ENCODE results near the gene IL1RAPL2. TPM values are rescaled to one million over a fixed set of nuclear protein-coding genes. Genes with fewer than 3 reads are reported as not detected.

The IL1RAPL2 gene
- total and polyA plus RNA-seq, 11 donors, result 0.08 to 0.16 (median 0.10) TPM; not detected in 8

GRCh38 chrX:104795804-104796203, 229.8 kb downstream of the IL1RAPL2 start:
- Histone ChIP-seq H3K27ac (no peak overlapping the region), H3K36me3 (no peaks in the 10 kb centered on the region), H3K4me1 (no peaks in the 10 kb centered on the region), H3K9me3 (no peaks in the 10 kb centered on the region), H3K4me3 (no peak overlapping the region), H3K27me3 (peaks cover 0 to 23% (median 0%) of the 10 kb centered on the region in 9 donors)
- intact Hi-C loops (cut with DNase I), result no loop called here
- WGBS, 4 donors, result 20 to 50% (median 42%) methylated on average over 1 of the region's 1 CpG
- DNase-seq (no peak), ATAC-seq (no peak)
- TF ChIP-seq, protein P1, sequence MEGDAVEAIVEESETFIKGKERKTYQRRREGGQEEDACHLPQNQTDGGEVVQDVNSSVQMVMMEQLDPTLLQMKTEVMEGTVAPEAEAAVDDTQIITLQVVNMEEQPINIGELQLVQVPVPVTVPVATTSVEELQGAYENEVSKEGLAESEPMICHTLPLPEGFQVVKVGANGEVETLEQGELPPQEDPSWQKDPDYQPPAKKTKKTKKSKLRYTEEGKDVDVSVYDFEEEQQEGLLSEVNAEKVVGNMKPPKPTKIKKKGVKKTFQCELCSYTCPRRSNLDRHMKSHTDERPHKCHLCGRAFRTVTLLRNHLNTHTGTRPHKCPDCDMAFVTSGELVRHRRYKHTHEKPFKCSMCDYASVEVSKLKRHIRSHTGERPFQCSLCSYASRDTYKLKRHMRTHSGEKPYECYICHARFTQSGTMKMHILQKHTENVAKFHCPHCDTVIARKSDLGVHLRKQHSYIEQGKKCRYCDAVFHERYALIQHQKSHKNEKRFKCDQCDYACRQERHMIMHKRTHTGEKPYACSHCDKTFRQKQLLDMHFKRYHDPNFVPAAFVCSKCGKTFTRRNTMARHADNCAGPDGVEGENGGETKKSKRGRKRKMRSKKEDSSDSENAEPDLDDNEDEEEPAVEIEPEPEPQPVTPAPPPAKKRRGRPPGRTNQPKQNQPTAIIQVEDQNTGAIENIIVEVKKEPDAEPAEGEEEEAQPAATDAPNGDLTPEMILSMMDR (IDR thresholded peaks at IDR 0.05), result no peak
- TF ChIP-seq POLR2A (IDR thresholded peaks at IDR 0.05), result no peak

- DNase-seq (no peak), ATAC-seq (no peak)
- H3K4me1 ChIP-seq, result no peaks in the 10 kb centered on the region
- intact Hi-C loops (cut with DNase I), result no loop called here
- H3K4me3 ChIP-seq, result no peak overlapping the region
- no peak overlapping the region for H3K27ac ChIP-seq
- no peaks in the 10 kb centered on the region for H3K36me3 ChIP-seq
- peaks cover 0 to 8% (median 0%) of the 10 kb centered on the region in 9 donors for H3K27me3 ChIP-seq
- WGBS, 4 donors, result 73 to 86% (median 75%) methylated on average over 1 of the region's 1 CpG
- no peak for TF ChIP-seq POLR2A (IDR thresholded peaks at IDR 0.05)
- TF ChIP-seq, protein P1 (IDR thresholded peaks at IDR 0.05), result no peak
- no peaks in the 10 kb centered on the region for H3K9me3 ChIP-seq
These were observed 237.2 kb downstream of the IL1RAPL2 start for GRCh38 chrX:104803219-104803618.

DNA sequence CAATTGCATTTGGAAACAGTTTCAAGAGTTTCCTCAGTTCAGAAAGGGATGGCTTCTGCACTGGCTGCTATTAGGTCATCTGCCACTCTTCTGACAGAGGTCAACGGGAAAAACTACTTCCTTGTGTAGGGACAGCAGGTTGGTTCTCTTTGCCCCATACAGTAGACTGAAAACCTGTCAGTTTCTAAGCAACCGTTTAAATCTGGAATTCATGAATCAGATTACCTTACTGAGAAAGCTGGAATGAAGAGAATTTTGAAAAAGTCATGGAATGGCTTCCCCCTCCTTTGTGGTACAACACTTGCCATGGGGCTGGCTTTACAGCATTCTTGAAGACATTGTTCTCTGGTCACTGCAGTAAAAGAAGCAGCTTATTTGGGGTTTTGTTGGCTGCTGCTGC, 240.3 kb downstream of the IL1RAPL2 start:
- WGBS, 4 donors, result 59 to 69% (median 64%) methylated on average over 2 of the region's 2 CpGs
- Histone ChIP-seq H3K27ac (no peak overlapping the region), H3K4me1 (no peaks in the 10 kb centered on the region), H3K27me3 (peaks cover 0 to 5% (median 0%) of the 10 kb centered on the region in 9 donors), H3K9me3 (no peaks in the 10 kb centered on the region), H3K36me3 (no peaks in the 10 kb centered on the region), H3K4me3 (no peak overlapping the region)
- no peak for TF ChIP-seq POLR2A (IDR thresholded peaks at IDR 0.05)
- TF ChIP-seq, protein P1 (IDR thresholded peaks at IDR 0.05), result no peak
- ATAC-seq (no peak), DNase-seq (no peak)
- intact Hi-C loops (cut with DNase I), result no loop called here

- ATAC-seq (no peak), DNase-seq (no peak)
- peaks cover 0 to 6% (median 0%) of the 10 kb centered on the region in 12 donors for H3K9me3 ChIP-seq
- H3K27ac ChIP-seq, result no peak overlapping the region
- no peaks in the 10 kb centered on the region for H3K4me1 ChIP-seq
- TF ChIP-seq POLR2A (IDR thresholded peaks at IDR 0.05), result no peak
- TF ChIP-seq, protein P1 (IDR thresholded peaks at IDR 0.05), result no peak
- peaks cover 0 to 3% (median 0%) of the 10 kb centered on the region in 9 donors for H3K27me3 ChIP-seq
- intact Hi-C loops (cut with DNase I), result no loop called here
- 48 to 77% (median 55%) methylated on average over 2 of the region's 2 CpGs for WGBS, 4 donors
- H3K4me3 ChIP-seq, result no peak overlapping the region
- no peaks in the 10 kb centered on the region for H3K36me3 ChIP-seq
These were observed 267.4 kb downstream of the IL1RAPL2 start for GRCh38 chrX:104833401-104833800.

Measured in heart left ventricle (tissue), 16 donors.